ENCODE data around the gene PSRC1.

DNA sequence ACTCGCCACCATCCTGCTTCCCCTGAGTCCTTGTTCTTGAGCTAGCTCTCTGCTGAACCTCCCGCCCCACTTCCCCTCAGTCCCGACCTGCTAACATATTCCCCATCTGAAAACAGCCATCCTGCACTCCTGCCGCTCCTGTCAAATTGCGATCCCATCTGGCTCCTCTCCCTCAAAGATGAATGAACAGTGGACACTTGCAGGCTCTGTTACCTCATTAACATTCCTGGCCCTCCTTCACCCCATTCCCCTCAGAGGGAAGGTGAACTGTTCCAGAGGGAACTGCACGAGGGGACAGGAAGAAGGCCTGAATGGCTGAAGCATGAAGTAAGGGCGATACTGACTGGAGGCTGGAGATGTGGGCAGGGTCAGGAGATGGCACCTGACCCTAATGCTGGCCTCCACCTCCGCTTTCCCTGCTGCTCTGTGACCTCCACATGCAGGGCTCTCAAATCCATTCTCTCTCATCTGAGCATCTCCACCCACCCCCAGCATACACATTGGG lies 41.1 kb downstream of the PSRC1 start:
- no peak for TF ChIP-seq POLR2A (IDR thresholded peaks at IDR 0.05)
- TF ChIP-seq, protein P1, sequence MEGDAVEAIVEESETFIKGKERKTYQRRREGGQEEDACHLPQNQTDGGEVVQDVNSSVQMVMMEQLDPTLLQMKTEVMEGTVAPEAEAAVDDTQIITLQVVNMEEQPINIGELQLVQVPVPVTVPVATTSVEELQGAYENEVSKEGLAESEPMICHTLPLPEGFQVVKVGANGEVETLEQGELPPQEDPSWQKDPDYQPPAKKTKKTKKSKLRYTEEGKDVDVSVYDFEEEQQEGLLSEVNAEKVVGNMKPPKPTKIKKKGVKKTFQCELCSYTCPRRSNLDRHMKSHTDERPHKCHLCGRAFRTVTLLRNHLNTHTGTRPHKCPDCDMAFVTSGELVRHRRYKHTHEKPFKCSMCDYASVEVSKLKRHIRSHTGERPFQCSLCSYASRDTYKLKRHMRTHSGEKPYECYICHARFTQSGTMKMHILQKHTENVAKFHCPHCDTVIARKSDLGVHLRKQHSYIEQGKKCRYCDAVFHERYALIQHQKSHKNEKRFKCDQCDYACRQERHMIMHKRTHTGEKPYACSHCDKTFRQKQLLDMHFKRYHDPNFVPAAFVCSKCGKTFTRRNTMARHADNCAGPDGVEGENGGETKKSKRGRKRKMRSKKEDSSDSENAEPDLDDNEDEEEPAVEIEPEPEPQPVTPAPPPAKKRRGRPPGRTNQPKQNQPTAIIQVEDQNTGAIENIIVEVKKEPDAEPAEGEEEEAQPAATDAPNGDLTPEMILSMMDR (IDR thresholded peaks at IDR 0.05), result no peak

All from transverse colon (tissue), 3 donors.